GM12878 (cell line): ENCODE data around the gene DYSF. TPM values are rescaled to one million over a fixed set of nuclear protein-coding genes. Genes with fewer than 3 reads are reported as not detected.

ENCODE experiments used
- ATAC-seq: fragments of 200-7000 bp; cut with Tn5 transposase; 3 replicates; pipeline ENCODE4 v1.9.1; 2020; ENCODE audit warnings: mild to moderate bottlenecking, moderate library complexity
- BruUV-seq: library from RNA; stranded (reverse); fragments of 400-500 nt; replicated peaks from 2 replicates; lab custom pipeline; 2021; lab: Mats Ljungman, UMichigan
- CTCF ChIA-PET: fragments of 300-600 bp; sonication (Branson Sonifier 250); formaldehyde crosslinking; extraction: SDS; loops from one replicate; lab custom pipeline; 2021; ENCODE audit warnings: inconsistent platforms; lab: Yijun Ruan, JAX
- POLR2A ChIA-PET: fragments of 350-600 bp; formaldehyde crosslinking; extraction: SDS; loops from one replicate; lab custom pipeline; 2021; ENCODE audit warnings: inconsistent platforms; lab: Charles Lee
- RAD21 ChIA-PET: fragments of 300-600 bp; sonication (Branson Sonifier 250); formaldehyde crosslinking; loops from one replicate; lab custom pipeline; 2023; ENCODE audit warnings: antibody characterized with exemption; ENCODE audit not compliant: unreplicated experiment; lab: Charles Lee
- SMC1A ChIA-PET: fragments of 300-600 bp; sonication (Branson Sonifier 250); formaldehyde crosslinking; loops from one replicate; lab custom pipeline; 2023; ENCODE audit not compliant: unreplicated experiment, uncharacterized antibody; lab: Charles Lee
- DNase-seq: peaks from one replicate; pipeline ENCODE4 v3.0.0-alpha.2; 2011; ENCODE audit warnings: low read depth, low spot score
- FAIRE-seq: peaks from 3 replicates; lab custom pipeline; 2011; peaks lifted over from hg19 to GRCh38; lab: Jason Lieb, UNC
- H2AFZ ChIP-seq: 2 replicates; pipeline ENCODE4 v1.6.0; 2011; ENCODE audit warnings: low read depth, low read length, control low read depth; ENCODE audit not compliant: control insufficient read depth
- H3K27ac ChIP-seq: 2 replicates; pipeline ENCODE4 v1.5.1; 2011; ENCODE audit warnings: control low read depth; ENCODE audit not compliant: control insufficient read depth, insufficient read depth
- H3K27me3 ChIP-seq, 2 experiments: replicated peaks in 1 of 2; 2 replicates each; pipeline versions ENCODE4 v1.6.0 to v1.6.1; 2011; ENCODE audit warnings: low read length in 1 of 2; ENCODE audit not compliant: control insufficient read depth in 2 of 2, insufficient read depth in 2 of 2
- H3K36me3 ChIP-seq, 2 experiments: 2 replicates each; pipeline ENCODE4 v1.5.1; 2011; ENCODE audit warnings: low read length in 1 of 2; ENCODE audit not compliant: control insufficient read depth in 2 of 2, insufficient read depth in 2 of 2
- H3K4me1 ChIP-seq: 2 replicates; pipeline ENCODE4 v1.6.1; 2011; ENCODE audit warnings: mild to moderate bottlenecking, low read length, moderate library complexity, mixed read lengths; ENCODE audit not compliant: control insufficient read depth, insufficient read depth
- H3K4me2 ChIP-seq: 2 replicates; pipeline ENCODE4 v1.6.0; 2011; ENCODE audit warnings: control low read depth; ENCODE audit not compliant: control insufficient read depth, insufficient read depth
- H3K4me3 ChIP-seq: fragments of 200-600 bp; sonication (generic); 2 replicates; pipeline ENCODE4 v1.5.1; 2016
- H3K79me2 ChIP-seq: 2 replicates; pipeline ENCODE4 v1.6.0; 2011; ENCODE audit warnings: low read length; ENCODE audit not compliant: control insufficient read depth, insufficient read depth
- H3K9ac ChIP-seq: 2 replicates; pipeline ENCODE4 v1.8.0; 2011; ENCODE audit warnings: low read length, control low read depth, mixed read lengths; ENCODE audit not compliant: control insufficient read depth, insufficient read depth
- H3K9me3 ChIP-seq: replicated peaks from 3 replicates; pipeline ENCODE4 v1.5.1; 2011; ENCODE audit warnings: mild to moderate bottlenecking, low read length; ENCODE audit not compliant: control insufficient read depth, insufficient read depth
- H4K20me1 ChIP-seq: 2 replicates; pipeline ENCODE4 v1.6.0; 2011; ENCODE audit not compliant: control insufficient read depth, insufficient read depth
- NR2C1 ChIP-seq: fragments of 450-650 bp; IDR thresholded peaks from 2 replicates; pipeline ENCODE4 v1.6.1; 2017; ENCODE audit warnings: antibody characterized with exemption, mild to moderate bottlenecking, moderate library complexity
- USF2 ChIP-seq: IDR thresholded peaks from 2 replicates; pipeline ENCODE4 v1.6.1; 2011; ENCODE audit warnings: low read depth, low read length, improper control_type of control experiment, borderline replicate concordance
- WRNIP1 ChIP-seq: IDR thresholded peaks from 2 replicates; pipeline ENCODE4 v1.6.1; 2011; ENCODE audit warnings: low read depth, low read length, improper control_type of control experiment, borderline replicate concordance
- ZBED1 ChIP-seq: IDR thresholded peaks from 2 replicates; pipeline ENCODE4 v1.6.1; 2016; ENCODE audit warnings: borderline replicate concordance
- WGBS: methylation state at CpG from one replicate; pipeline ENCODE4 v1.1.6; 2016; ENCODE audit warnings: low lambda C conversion rate; ENCODE audit not compliant: insufficient replicate concordance, insufficient coverage; ENCODE audit errors: missing lambda C conversion rate; 5-methylcytosine and 5-hydroxymethylcytosine counted together
- in situ Hi-C: fragments of 300-500 bp; cut with MboI; formaldehyde crosslinking; loops from 9 replicates; pipeline ENCODE4 v1.14.3; 2018; ENCODE audit warnings: mixed read lengths
- intact Hi-C: fragments of 100-400 bp; cut with micrococcal nuclease; formaldehyde crosslinking; loops from one replicate; pipeline ENCODE4 v1.14.2; 2022; ENCODE audit not compliant: unreplicated experiment
- polyA plus RNA-seq, 11 experiments: library from polyadenylated mRNA; depleted of rRNA in 4 of 11; unstranded in 6 of 11; stranded (reverse) in 5 of 11; fragments of >200 nt; fragmentation: Nextera tagmentation in 4 of 11; fragmentation: Illumina TruSeq in 1 of 11; extraction: Ambion mirVana in 4 of 11; extraction: Trizol in 1 of 11; gene quantifications; 1 replicate in 1 of 11; 2 replicates in 10 of 11; pipeline versions ENCODE4 v1.2.1 to v1.2.3, GENCODE V29; 2011 to 2016; ENCODE audit warnings: inconsistent platforms in 2 of 11, missing spikeins in 2 of 11, low read depth in 1 of 11
- total RNA-seq, 4 experiments: library from RNA; depleted of rRNA in 3 of 4; stranded (reverse); fragments of >200 nt in 3 of 4; fragmentation: Illumina TruSeq in 1 of 4; extraction: Trizol in 1 of 4; gene quantifications; 2 replicates each; pipeline versions ENCODE4 v1.2.1 to v1.2.3, GENCODE V29; 2013 to 2021
- TF ChIP-seq, protein P1 (sequence below): fragments of 450-650 bp; IDR thresholded peaks from 2 replicates; pipeline ENCODE4 v1.6.1; 2016; ENCODE audit warnings: mild to moderate bottlenecking
- TF ChIP-seq, protein P2 (sequence below): fragments of 450-650 bp; IDR thresholded peaks from 2 replicates; pipeline ENCODE4 v1.6.1; 2017; ENCODE audit warnings: mild to moderate bottlenecking, moderate library complexity

Gene DYSF
- total and polyA plus RNA-seq, 10 of the 15 experiments (the other 5 are each of a cell fraction or from before 2014, with no cell fraction given) = under 0.01 to 0.15 (median 0.03) TPM; not detected in 7

DNA sequence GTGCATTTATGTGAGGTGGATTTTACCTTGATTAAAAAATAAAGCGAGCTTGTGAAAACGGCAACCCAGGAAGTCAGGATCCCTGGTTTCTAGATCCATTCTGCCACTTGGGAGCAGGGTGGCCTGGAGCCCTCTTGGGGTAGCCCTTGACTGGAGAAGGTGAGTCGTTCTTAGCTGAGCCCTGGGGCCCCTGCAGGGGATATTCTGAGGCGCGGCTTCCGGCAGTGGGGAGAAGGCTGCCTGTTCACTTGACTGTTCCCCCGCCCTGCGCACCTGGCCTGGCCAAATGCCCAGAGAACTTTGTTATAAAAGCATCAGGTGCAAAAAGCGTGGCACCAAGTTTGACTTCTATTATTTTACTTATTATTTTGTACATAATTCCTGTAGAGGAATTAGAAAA, 221.9 kb downstream of the DYSF start (continued):
- TF ChIP-seq NR2C1 (no peak), ZBED1 (no peak)
- TF ChIP-seq, protein P1, sequence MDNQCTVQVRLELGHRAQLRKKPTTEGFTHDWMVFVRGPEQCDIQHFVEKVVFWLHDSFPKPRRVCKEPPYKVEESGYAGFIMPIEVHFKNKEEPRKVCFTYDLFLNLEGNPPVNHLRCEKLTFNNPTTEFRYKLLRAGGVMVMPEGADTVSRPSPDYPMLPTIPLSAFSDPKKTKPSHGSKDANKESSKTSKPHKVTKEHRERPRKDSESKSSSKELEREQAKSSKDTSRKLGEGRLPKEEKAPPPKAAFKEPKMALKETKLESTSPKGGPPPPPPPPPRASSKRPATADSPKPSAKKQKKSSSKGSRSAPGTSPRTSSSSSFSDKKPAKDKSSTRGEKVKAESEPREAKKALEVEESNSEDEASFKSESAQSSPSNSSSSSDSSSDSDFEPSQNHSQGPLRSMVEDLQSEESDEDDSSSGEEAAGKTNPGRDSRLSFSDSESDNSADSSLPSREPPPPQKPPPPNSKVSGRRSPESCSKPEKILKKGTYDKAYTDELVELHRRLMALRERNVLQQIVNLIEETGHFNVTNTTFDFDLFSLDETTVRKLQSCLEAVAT = no peak

GRCh38 chr2:71678874-71679273, 225.5 kb downstream of the DYSF start:
- in situ Hi-C loops = no loop called here
- SMC1A ChIA-PET = no interaction called here
- no peak for TF ChIP-seq USF2
- no peak for TF ChIP-seq WRNIP1
- TF ChIP-seq, protein P2, sequence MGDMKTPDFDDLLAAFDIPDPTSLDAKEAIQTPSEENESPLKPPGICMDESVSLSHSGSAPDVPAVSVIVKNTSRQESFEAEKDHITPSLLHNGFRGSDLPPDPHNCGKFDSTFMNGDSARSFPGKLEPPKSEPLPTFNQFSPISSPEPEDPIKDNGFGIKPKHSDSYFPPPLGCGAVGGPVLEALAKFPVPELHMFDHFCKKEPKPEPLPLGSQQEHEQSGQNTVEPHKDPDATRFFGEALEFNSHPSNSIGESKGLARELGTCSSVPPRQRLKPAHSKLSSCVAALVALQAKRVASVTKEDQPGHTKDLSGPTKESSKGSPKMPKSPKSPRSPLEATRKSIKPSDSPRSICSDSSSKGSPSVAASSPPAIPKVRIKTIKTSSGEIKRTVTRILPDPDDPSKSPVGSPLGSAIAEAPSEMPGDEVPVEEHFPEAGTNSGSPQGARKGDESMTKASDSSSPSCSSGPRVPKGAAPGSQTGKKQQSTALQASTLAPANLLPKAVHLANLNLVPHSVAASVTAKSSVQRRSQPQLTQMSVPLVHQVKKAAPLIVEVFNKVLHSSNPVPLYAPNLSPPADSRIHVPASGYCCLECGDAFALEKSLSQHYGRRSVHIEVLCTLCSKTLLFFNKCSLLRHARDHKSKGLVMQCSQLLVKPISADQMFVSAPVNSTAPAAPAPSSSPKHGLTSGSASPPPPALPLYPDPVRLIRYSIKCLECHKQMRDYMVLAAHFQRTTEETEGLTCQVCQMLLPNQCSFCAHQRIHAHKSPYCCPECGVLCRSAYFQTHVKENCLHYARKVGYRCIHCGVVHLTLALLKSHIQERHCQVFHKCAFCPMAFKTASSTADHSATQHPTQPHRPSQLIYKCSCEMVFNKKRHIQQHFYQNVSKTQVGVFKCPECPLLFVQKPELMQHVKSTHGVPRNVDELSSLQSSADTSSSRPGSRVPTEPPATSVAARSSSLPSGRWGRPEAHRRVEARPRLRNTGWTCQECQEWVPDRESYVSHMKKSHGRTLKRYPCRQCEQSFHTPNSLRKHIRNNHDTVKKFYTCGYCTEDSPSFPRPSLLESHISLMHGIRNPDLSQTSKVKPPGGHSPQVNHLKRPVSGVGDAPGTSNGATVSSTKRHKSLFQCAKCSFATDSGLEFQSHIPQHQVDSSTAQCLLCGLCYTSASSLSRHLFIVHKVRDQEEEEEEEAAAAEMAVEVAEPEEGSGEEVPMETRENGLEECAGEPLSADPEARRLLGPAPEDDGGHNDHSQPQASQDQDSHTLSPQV = no peak
- Histone ChIP-seq H4K20me1 (no peaks in the 10 kb centered on the region), H3K9me3 (no peaks in the 10 kb centered on the region), H3K4me1 (no peaks in the 10 kb centered on the region), H2AFZ (no peak overlapping the region), H3K79me2 (no peaks in the 10 kb centered on the region), H3K36me3 (no peaks in the 10 kb centered on the region), H3K9ac (no peak overlapping the region), H3K4me3 (no peak overlapping the region), H3K4me2 (no peak overlapping the region), H3K27ac (no peak overlapping the region), H3K27me3 (peaks cover 0 to 2% of the 10 kb centered on the region in 2 experiments; a peak in 2 of 4 replicates)
- DNase-seq (no peak), FAIRE-seq (no peak), ATAC-seq (no peak)
- intact Hi-C loops = no loop called here
- POLR2A ChIA-PET = no interaction called here
- RAD21 ChIA-PET = no interaction called here
- CTCF ChIA-PET = interaction anchor here (0.6 kb wide), 1 partner anchor 1349 kb away, joined by 4 read pairs; no protein-coding TSS in a partner anchor
- 14% methylated on average over 6 of the region's 6 CpGs for WGBS
- BruUV-seq = no TSS peak
